HepG2 (cell line): ENCODE data around the gene HABP2. TPM values are rescaled to one million over a fixed set of nuclear protein-coding genes. Genes with fewer than 3 reads are reported as not detected.

Experiments
- ATAC-seq: fragments of 200-7000 bp; cut with Tn5 transposase; 3 replicates; pipeline ENCODE4 v1.9.1; 2020; ENCODE audit warnings: mild to moderate bottlenecking, moderate library complexity
- BruUV-seq: library from RNA; stranded (reverse); fragments of 400-500 nt; replicated peaks from 2 replicates; lab custom pipeline; 2021; lab: Mats Ljungman, UMichigan
- CTCF ChIA-PET: fragments of 300-600 bp; formaldehyde crosslinking; extraction: SDS; loops from one replicate; lab custom pipeline; 2021; ENCODE audit warnings: low total read pairs, inconsistent platforms, low intra/inter-chr PET ratio; lab: Yijun Ruan, JAX
- POLR2A ChIA-PET: fragments of 350-600 bp; sonication (Branson Sonifier 250); formaldehyde crosslinking; loops from one replicate; lab custom pipeline; 2020; ENCODE audit warnings: antibody characterized with exemption, inconsistent platforms; lab: Yijun Ruan, JAX
- DNase-seq: peaks from one replicate; pipeline ENCODE4 v3.0.0-alpha.2; 2015; ENCODE audit warnings: low spot score
- FAIRE-seq: peaks from 3 replicates; lab custom pipeline; 2011; peaks lifted over from hg19 to GRCh38; lab: Jason Lieb, UNC
- H2AFZ ChIP-seq: one replicate; pipeline ENCODE4 v1.6.1; 2011; ENCODE audit warnings: low read length, inconsistent platforms
- H3K27ac ChIP-seq: fragments of 300-600 bp; 3 replicates; pipeline ENCODE4 v1.8.0; 2011; ENCODE audit warnings: mixed run types, mild to moderate bottlenecking, mixed read lengths, low read length, inconsistent platforms; ENCODE audit not compliant: insufficient read depth; ENCODE audit errors: extremely low read length
- H3K27me3 ChIP-seq, 2 experiments: fragments of 200-600 bp in 1 of 2; 2 replicates in 1 of 2; 3 replicates in 1 of 2; pipeline versions ENCODE4 v1.6.0 to v1.8.0; 2011; ENCODE audit warnings: low read length in 2 of 2, mild to moderate bottlenecking in 2 of 2, moderate library complexity in 2 of 2, inconsistent platforms in 1 of 2; ENCODE audit not compliant: insufficient read depth in 2 of 2, control insufficient read depth in 1 of 2
- H3K36me3 ChIP-seq, 2 experiments: fragments of 200-600 bp in 1 of 2; replicated peaks in 1 of 2; 2 replicates in 1 of 2; 3 replicates in 1 of 2; pipeline versions ENCODE4 v1.5.1 to v1.8.0; 2011; ENCODE audit warnings: low read length in 2 of 2, inconsistent platforms in 1 of 2; ENCODE audit not compliant: insufficient read depth in 2 of 2, control insufficient read depth in 1 of 2
- H3K4me1 ChIP-seq: 2 replicates; pipeline ENCODE4 v1.5.1; 2012; ENCODE audit warnings: low read length, inconsistent platforms; ENCODE audit not compliant: insufficient read depth
- H3K4me2 ChIP-seq: 2 replicates; pipeline ENCODE4 v1.6.0; 2011; ENCODE audit warnings: low read depth, low read length, inconsistent platforms
- H3K4me3 ChIP-seq, 3 experiments: fragments of 200-600 bp in 1 of 3; sonication (generic), shearing (Covaris generic) in 1 of 3; replicated peaks in 1 of 3; 2 replicates each; pipeline ENCODE4 v1.5.1; 2011 to 2016; ENCODE audit warnings: low read length in 3 of 3, inconsistent platforms in 2 of 3, low read depth in 2 of 3, mild to moderate bottlenecking in 2 of 3, control low read depth in 1 of 3, mixed read lengths in 1 of 3; ENCODE audit not compliant: insufficient read depth in 1 of 3
- H3K79me2 ChIP-seq: one replicate; pipeline ENCODE4 v1.6.1; 2011; ENCODE audit warnings: low read length, inconsistent platforms; ENCODE audit not compliant: insufficient read depth
- H3K9ac ChIP-seq: 2 replicates; pipeline ENCODE4 v1.6.0; 2011; ENCODE audit warnings: mild to moderate bottlenecking, low read depth, low read length, inconsistent platforms; ENCODE audit not compliant: insufficient read depth
- H3K9me3 ChIP-seq: 2 replicates; pipeline ENCODE4 v1.5.1; 2012; ENCODE audit warnings: mild to moderate bottlenecking, low read length
- H4K20me1 ChIP-seq: 2 replicates; pipeline ENCODE4 v1.6.0; 2011; ENCODE audit warnings: inconsistent platforms, mild to moderate bottlenecking, low read length, moderate library complexity; ENCODE audit not compliant: insufficient read depth
- ATM ChIP-seq: fragments of 450-650 bp; IDR thresholded peaks from 2 replicates; pipeline ENCODE4 v1.7.1; 2017; ENCODE audit warnings: mild to moderate bottlenecking, borderline replicate concordance
- KAT8 ChIP-seq: IDR thresholded peaks from 2 replicates; pipeline ENCODE4 v1.6.1; 2016; ENCODE audit warnings: missing genetic modification reagents, missing compliant biosample characterization
- MAFF ChIP-seq: IDR thresholded peaks from 2 replicates; pipeline ENCODE4 v1.6.1; 2011; ENCODE audit warnings: low read depth, low read length, improper control_type of control experiment
- MAFK ChIP-seq, 2 experiments: IDR thresholded peaks in 1 of 2; conservative IDR thresholded peaks in 1 of 2; 2 replicates each; pipeline ENCODE4 v1.6.1; 2011; ENCODE audit warnings: improper control_type of control experiment in 2 of 2, low read length in 2 of 2
- NFE2L2 ChIP-seq: fragments of 150-350 bp; IDR thresholded peaks from 2 replicates; pipeline ENCODE4 v1.6.1; 2014; ENCODE audit warnings: low read length
- U2AF1 ChIP-seq: fragments of 200-400 bp; formaldehyde crosslinking; optimal IDR thresholded peaks from 2 replicates; pipeline ENCODE3; 2017; ENCODE audit warnings: mild to moderate bottlenecking, low read depth, low read length
- ZNF296 ChIP-seq: sonication (generic); formaldehyde crosslinking; conservative IDR thresholded peaks from 2 replicates; pipeline ENCODE4 v1.5.0; 2020; ENCODE audit warnings: mild to moderate bottlenecking, missing genetic modification reagents
- ZNF879 ChIP-seq: sonication (generic); formaldehyde crosslinking; IDR thresholded peaks from 2 replicates; pipeline ENCODE4 v1.8.1; 2023; ENCODE audit warnings: missing genetic modification reagents
- WGBS: methylation state at CpG from one replicate; pipeline ENCODE4 v1.1.6; 2017; ENCODE audit warnings: low lambda C conversion rate; 5-methylcytosine and 5-hydroxymethylcytosine counted together
- in situ Hi-C: cut with HindIII; loops from 2 replicates; pipeline ENCODE4 v1.10.0; 2017; ENCODE audit warnings: low pct_unique_long_range_greater_than_20kb; ENCODE audit not compliant: extremely low pct_ligation_motif_present
- intact Hi-C: fragments of 100-400 bp; cut with micrococcal nuclease; formaldehyde crosslinking; loops from one replicate; pipeline ENCODE4 v1.10.0; 2022; ENCODE audit not compliant: unreplicated experiment
- polyA plus RNA-seq, 8 experiments: library from polyadenylated mRNA; depleted of rRNA in 3 of 8; stranded (reverse) in 7 of 8; unstranded in 1 of 8; fragments of >200 nt; fragmentation: Illumina TruSeq in 4 of 8; extraction: Trizol in 4 of 8; gene quantifications; 2 replicates each; pipeline versions ENCODE4 v1.2.1 to v1.2.3, GENCODE V29; 2011 to 2016; ENCODE audit warnings: low read depth in 4 of 8, missing spikeins in 1 of 8, mixed read lengths in 1 of 8; ENCODE audit not compliant: insufficient read depth in 1 of 8
- total RNA-seq, 5 experiments: library from RNA; depleted of rRNA; stranded (reverse); fragments of >200 nt; fragmentation: Illumina TruSeq; extraction: Trizol; gene quantifications; 2 replicates each; pipeline ENCODE4 v1.2.3, GENCODE V29; 2016; ENCODE audit warnings: low read depth in 1 of 5
- TF ChIP-seq, protein P1 (sequence below): sonication (generic); formaldehyde crosslinking; IDR thresholded peaks from 2 replicates; pipeline ENCODE4 v1.4.0; 2020; ENCODE audit warnings: missing genetic modification reagents
- TF ChIP-seq, protein P2 (sequence below): sonication (generic); formaldehyde crosslinking; IDR thresholded peaks from 2 replicates; pipeline ENCODE4 v1.4.0; 2020; ENCODE audit warnings: low read depth, mild to moderate bottlenecking, missing genetic modification reagents

HABP2 gene
- total and polyA plus RNA-seq, 2 of the 13 experiments (the other 11 are each of a cell fraction or from before 2014, with no cell fraction given) = 0.12 to 0.13 TPM

DNA sequence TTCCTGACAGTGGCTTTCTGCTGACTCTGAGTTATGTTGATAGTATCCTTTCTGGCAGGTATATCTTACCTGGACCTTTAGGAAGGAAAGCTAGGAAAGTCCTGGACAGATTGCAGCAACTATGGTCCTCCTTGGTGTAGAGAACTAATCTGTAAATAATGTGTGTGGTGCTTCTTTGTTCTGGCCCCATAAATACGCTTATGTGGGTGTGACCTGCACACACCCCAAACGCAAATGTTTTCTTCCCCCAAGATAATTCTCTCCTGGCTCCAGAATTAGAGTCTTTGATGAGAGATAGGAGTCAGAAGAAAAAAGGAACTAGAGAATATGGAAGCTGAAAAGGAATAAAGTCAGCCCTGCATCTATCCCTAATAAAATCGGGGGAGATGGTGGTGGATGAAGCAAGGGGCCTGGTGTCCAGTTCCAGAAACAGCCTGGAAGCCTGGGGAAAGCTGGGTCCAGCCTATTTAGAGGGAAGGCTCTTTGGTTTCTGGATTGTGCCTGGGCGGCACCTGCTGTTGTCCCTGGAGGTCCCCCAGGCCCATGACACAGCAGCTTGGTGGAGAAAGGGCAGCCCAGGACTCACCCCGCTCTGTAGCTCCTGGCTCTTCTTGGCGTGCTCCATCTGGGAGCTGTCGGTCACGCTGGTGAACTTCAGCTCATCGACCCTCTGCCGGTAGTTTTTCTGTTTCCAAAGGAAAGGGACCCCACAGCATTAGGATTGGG, 72.8 kb downstream of the HABP2 start:
- in situ Hi-C loops (no loop called here), intact Hi-C loops (no loop called here)
- no peak for ATAC-seq
- Histone ChIP-seq H3K4me1 (no peaks in the 10 kb centered on the region), H3K4me2 (no peak overlapping the region), H3K27ac (no peak overlapping the region), H3K79me2 (no peaks in the 10 kb centered on the region), H3K4me3 (no peak overlapping the region), H3K9me3 (no peaks in the 10 kb centered on the region), H3K9ac (no peak overlapping the region), H4K20me1 (no peaks in the 10 kb centered on the region), H2AFZ (no peak overlapping the region), H3K27me3 (peaks cover 2 to 44% of the 10 kb centered on the region in 2 experiments; a peak in 4 of 5 replicates), H3K36me3 (no peaks in the 10 kb centered on the region)
- no peak for FAIRE-seq
- no TSS peak for BruUV-seq
- TF ChIP-seq ZNF879 (CRISPR knock-in tag) (no peak), U2AF1 (no peak), MAFF (0 out of 2 replicates have a peak, but pooled peaks have one; percentile 7), ATM (no peak), MAFK (conservative IDR thresholded peaks at IDR 0.05 in 1 of 2, IDR thresholded peaks at IDR 0.05 in 1 of 2; ENCODE audit: low read length in 2 of 2) (peak; percentile 13 to 37; a peak in 2 of 4 replicates), NFE2L2 (no peak), ZNF296 (CRISPR knock-in tag) (no peak), KAT8 (CRISPR knock-in tag) (no peak)
- TF ChIP-seq, protein P1, sequence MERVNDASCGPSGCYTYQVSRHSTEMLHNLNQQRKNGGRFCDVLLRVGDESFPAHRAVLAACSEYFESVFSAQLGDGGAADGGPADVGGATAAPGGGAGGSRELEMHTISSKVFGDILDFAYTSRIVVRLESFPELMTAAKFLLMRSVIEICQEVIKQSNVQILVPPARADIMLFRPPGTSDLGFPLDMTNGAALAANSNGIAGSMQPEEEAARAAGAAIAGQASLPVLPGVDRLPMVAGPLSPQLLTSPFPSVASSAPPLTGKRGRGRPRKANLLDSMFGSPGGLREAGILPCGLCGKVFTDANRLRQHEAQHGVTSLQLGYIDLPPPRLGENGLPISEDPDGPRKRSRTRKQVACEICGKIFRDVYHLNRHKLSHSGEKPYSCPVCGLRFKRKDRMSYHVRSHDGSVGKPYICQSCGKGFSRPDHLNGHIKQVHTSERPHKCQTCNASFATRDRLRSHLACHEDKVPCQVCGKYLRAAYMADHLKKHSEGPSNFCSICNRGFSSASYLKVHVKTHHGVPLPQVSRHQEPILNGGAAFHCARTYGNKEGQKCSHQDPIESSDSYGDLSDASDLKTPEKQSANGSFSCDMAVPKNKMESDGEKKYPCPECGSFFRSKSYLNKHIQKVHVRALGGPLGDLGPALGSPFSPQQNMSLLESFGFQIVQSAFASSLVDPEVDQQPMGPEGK (CRISPR knock-in tag) = no peak
- TF ChIP-seq, protein P2, sequence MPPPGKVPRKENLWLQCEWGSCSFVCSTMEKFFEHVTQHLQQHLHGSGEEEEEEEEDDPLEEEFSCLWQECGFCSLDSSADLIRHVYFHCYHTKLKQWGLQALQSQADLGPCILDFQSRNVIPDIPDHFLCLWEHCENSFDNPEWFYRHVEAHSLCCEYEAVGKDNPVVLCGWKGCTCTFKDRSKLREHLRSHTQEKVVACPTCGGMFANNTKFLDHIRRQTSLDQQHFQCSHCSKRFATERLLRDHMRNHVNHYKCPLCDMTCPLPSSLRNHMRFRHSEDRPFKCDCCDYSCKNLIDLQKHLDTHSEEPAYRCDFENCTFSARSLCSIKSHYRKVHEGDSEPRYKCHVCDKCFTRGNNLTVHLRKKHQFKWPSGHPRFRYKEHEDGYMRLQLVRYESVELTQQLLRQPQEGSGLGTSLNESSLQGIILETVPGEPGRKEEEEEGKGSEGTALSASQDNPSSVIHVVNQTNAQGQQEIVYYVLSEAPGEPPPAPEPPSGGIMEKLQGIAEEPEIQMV (CRISPR knock-in tag) = no peak
- ChIA-PET POLR2A (no interaction called here), CTCF (no interaction called here)
- DNase-seq = no peak
- WGBS = 1% methylated on average over 4 of the region's 10 CpGs
